Esophagus muscularis mucosa (tissue), 4 donors: ENCODE results near the gene MAP1LC3B. TPM values are rescaled to one million over a fixed set of nuclear protein-coding genes. Genes with fewer than 3 reads are reported as not detected.

ENCODE experiments used
- DNase-seq: peaks from one replicate; pipeline ENCODE4 v3.0.0-alpha.2; 2017; ENCODE audit errors: extremely low spot score
- H3K27ac ChIP-seq, 4 donors: fragments of 200-600 bp; sonication (generic); replicated peaks in 1 of 4; 1 replicate in 3 of 4; 2 replicates in 1 of 4; pipeline ENCODE4 v1.5.1; 2016 to 2019; ENCODE audit warnings: mild to moderate bottlenecking in 1 of 4
- H3K27me3 ChIP-seq, 4 donors: fragments of 200-600 bp; sonication (generic); one replicate each; pipeline versions ENCODE4 v1.5.1 to v1.6.0; 2016 to 2019
- H3K36me3 ChIP-seq, 4 donors: fragments of 200-600 bp; sonication (generic); one replicate each; pipeline ENCODE4 v1.5.1; 2016 to 2019
- H3K4me1 ChIP-seq, 4 donors: fragments of 200-600 bp; sonication (generic); one replicate each; pipeline ENCODE4 v1.5.1; 2016 to 2019
- H3K4me3 ChIP-seq, 4 donors: fragments of 200-600 bp; sonication (generic); 1 replicate in 2 of 4; 2 replicates in 2 of 4; pipeline ENCODE4 v1.5.1; 2016 to 2019; ENCODE audit warnings: mild to moderate bottlenecking in 4 of 4, moderate library complexity in 1 of 4
- H3K9me3 ChIP-seq, 4 donors: fragments of 200-600 bp; sonication (generic); 1 replicate in 3 of 4; 2 replicates in 1 of 4; pipeline ENCODE4 v1.5.1; 2016 to 2019
- CTCF ChIP-seq, 3 experiments: fragments of 200-600 bp in 2 of 3; fragments of 450-650 bp in 1 of 3; sonication (generic) in 2 of 3; IDR thresholded peaks; one replicate each; pipeline ENCODE4 v1.5.1; 2017 to 2019; ENCODE audit warnings: antibody characterized with exemption in 3 of 3, mild to moderate bottlenecking in 2 of 3, moderate library complexity in 1 of 3
- EP300 ChIP-seq: sonication (generic); formaldehyde crosslinking; IDR thresholded peaks from one replicate; pipeline ENCODE4 v1.6.1; 2017; ENCODE audit warnings: antibody characterized with exemption
- POLR2A ChIP-seq: fragments of 450-650 bp; IDR thresholded peaks from one replicate; pipeline ENCODE4 v1.6.1; 2017; ENCODE audit warnings: antibody characterized with exemption, moderate library complexity, mild to moderate bottlenecking, low read depth
- POLR2AphosphoS5 ChIP-seq, 2 donors: sonication (generic); formaldehyde crosslinking; IDR thresholded peaks; one replicate each; pipeline ENCODE4 v1.6.1; 2017; ENCODE audit warnings: antibody characterized with exemption in 2 of 2
- WGBS: methylation state at CpG from one replicate; pipeline ENCODE4 v1.1.5; 2018; 5-methylcytosine and 5-hydroxymethylcytosine counted together
- intact Hi-C: fragments of 100-400 bp; cut with DNase I; formaldehyde crosslinking; loops from one replicate; pipeline ENCODE4 v1.15.1; 2023
- total RNA-seq, 4 donors: library from RNA; depleted of rRNA; stranded (reverse); fragments of >200 nt; gene quantifications; one replicate each; pipeline versions ENCODE4 v1.1.0 to v1.2.1, GENCODE V29; 2016

The MAP1LC3B gene
- total RNA-seq, 4 donors from 2014 or later, result 49.4 to 70.6 (median 57.9) TPM

GRCh38 chr16:87344165-87344930, 47.8 kb upstream of the MAP1LC3B start:
- Histone ChIP-seq H3K27ac (peak overlapping the region; percentile 47 to 65 (median 56)), H3K9me3 (no peaks in the 10 kb centered on the region), H3K36me3 (peaks cover 38 to 93% (median 77%) of the 10 kb centered on the region in 4 donors), H3K4me3 (peak overlapping the region in 1 of 4 donors; percentile 9), H3K4me1 (peaks cover 21 to 27% (median 24%) of the 10 kb centered on the region in 4 donors), H3K27me3 (no peaks in the 10 kb centered on the region)
- TF ChIP-seq POLR2A (no peak), EP300 (no peak), CTCF (IDR thresholded peaks at IDR 0.05) (no peak), POLR2AphosphoS5 (IDR thresholded peaks at IDR 0.05) (no peak)
- WGBS, result 91% methylated on average over 31 of the region's 34 CpGs
- no peak for DNase-seq
- intact Hi-C loops, result no loop called here

- TF ChIP-seq POLR2AphosphoS5 (IDR thresholded peaks at IDR 0.05) (peak in 1 of 2 donors; percentile 38), CTCF (IDR thresholded peaks at IDR 0.05) (no peak)
- peaks cover 21 to 27% (median 24%) of the 10 kb centered on the region in 4 donors for H3K4me1 ChIP-seq
- no peak for DNase-seq
- intact Hi-C loops, result no loop called here
- no peaks in the 10 kb centered on the region for H3K9me3 ChIP-seq
- H3K27ac ChIP-seq, result peak overlapping the region; percentile 47 to 65 (median 57)
- no peaks in the 10 kb centered on the region for H3K27me3 ChIP-seq
- H3K36me3 ChIP-seq, result peaks cover 31 to 88% (median 70%) of the 10 kb centered on the region in 4 donors
- peak overlapping the region in 2 of 4 donors; percentile 1 to 9 for H3K4me3 ChIP-seq
- WGBS, result 75% methylated on average over 10 of the region's 17 CpGs
Measured at GRCh38 chr16:87344931-87345631, 47.1 kb upstream of the MAP1LC3B start.

GRCh38 chr16:87345726-87346424, 46.3 kb upstream of the MAP1LC3B start:
- WGBS, result 93% methylated on average over 28 of the region's 28 CpGs
- no peaks in the 10 kb centered on the region for H3K27me3 ChIP-seq
- H3K4me3 ChIP-seq, result no peak overlapping the region
- H3K36me3 ChIP-seq, result peaks cover 28 to 87% (median 64%) of the 10 kb centered on the region in 4 donors
- TF ChIP-seq CTCF (IDR thresholded peaks at IDR 0.05) (no peak), EP300 (no peak), POLR2AphosphoS5 (IDR thresholded peaks at IDR 0.05) (no peak), POLR2A (no peak)
- H3K9me3 ChIP-seq, result no peaks in the 10 kb centered on the region
- intact Hi-C loops, result no loop called here
- no peak for DNase-seq
- H3K4me1 ChIP-seq, result peaks cover 21 to 32% (median 24%) of the 10 kb centered on the region in 4 donors
- H3K27ac ChIP-seq, result peak overlapping the region in 3 of 4 donors; percentile 7 to 65 (median 56)

GRCh38 chr16:87346517-87347060, 45.5 kb upstream of the MAP1LC3B start:
- Histone ChIP-seq H3K36me3 (peaks cover 28 to 81% (median 58%) of the 10 kb centered on the region in 4 donors), H3K27ac (peak overlapping the region in 1 of 4 donors; percentile 56), H3K9me3 (no peaks in the 10 kb centered on the region), H3K27me3 (no peaks in the 10 kb centered on the region), H3K4me3 (no peak overlapping the region), H3K4me1 (peaks cover 21 to 33% (median 26%) of the 10 kb centered on the region in 4 donors)
- 91% methylated on average over 20 of the region's 21 CpGs for WGBS
- TF ChIP-seq CTCF (IDR thresholded peaks at IDR 0.05) (no peak), POLR2A (no peak), EP300 (no peak), POLR2AphosphoS5 (IDR thresholded peaks at IDR 0.05) (no peak)
- DNase-seq, result no peak
- intact Hi-C loops, result no loop called here
